Limb (tissue), 2 donors: ENCODE results near the gene NLGN4Y.

ENCODE experiments used
- DNase-seq, 2 donors: peaks; one replicate each; pipeline ENCODE4 v3.0.0-alpha.2; 2016; ENCODE audit errors: extremely low spot score in 2 of 2

NLGN4Y gene

GRCh38 chrY:14644157-14644952 is 120.0 kb downstream of the NLGN4Y start:
- no peak for DNase-seq

GRCh38 chrY:14679181-14679580 is 154.9 kb downstream of the NLGN4Y start:
- DNase-seq, result no peak

- no peak for DNase-seq
Observed at GRCh38 chrY:14694543-14694942, 170.2 kb downstream of the NLGN4Y start.

GRCh38 chrY:14708158-14708557 is 183.8 kb downstream of the NLGN4Y start:
- DNase-seq, result no peak

- DNase-seq, result no peak
Observed at GRCh38 chrY:14741596-14741995, 217.3 kb downstream of the NLGN4Y start.

- DNase-seq, result no peak
Observed at GRCh38 chrY:14748329-14748728, 224.0 kb downstream of the NLGN4Y start.

GRCh38 chrY:14755571-14755970 is 231.2 kb downstream of the NLGN4Y start:
- DNase-seq, result no peak

GRCh38 chrY:14762903-14763302 is 238.6 kb downstream of the NLGN4Y start:
- DNase-seq, result no peak

- DNase-seq, result no peak
Observed at GRCh38 chrY:14763600-14763999, 239.3 kb downstream of the NLGN4Y start.

GRCh38 chrY:14778208-14778607 is 253.9 kb downstream of the NLGN4Y start:
- DNase-seq, result no peak

GRCh38 chrY:14793104-14793503 is 268.8 kb downstream of the NLGN4Y start:
- no peak for DNase-seq

GRCh38 chrY:14793674-14794073 is 269.3 kb downstream of the NLGN4Y start:
- DNase-seq, result no peak

GRCh38 chrY:14798010-14798409 is 273.7 kb downstream of the NLGN4Y start:
- DNase-seq, result no peak

GRCh38 chrY:14801096-14801495 is 276.8 kb downstream of the NLGN4Y start:
- no peak for DNase-seq

GRCh38 chrY:14802125-14802524 is 277.8 kb downstream of the NLGN4Y start:
- no peak for DNase-seq

- no peak for DNase-seq
Observed at GRCh38 chrY:14804041-14804440, 279.7 kb downstream of the NLGN4Y start.

- no peak for DNase-seq
Observed at GRCh38 chrY:14818452-14818851, 294.1 kb downstream of the NLGN4Y start.

- peak in 1 of 2 donors; percentile 1 for DNase-seq
Observed at GRCh38 chrY:14822201-14822600, 297.9 kb downstream of the NLGN4Y start.

GRCh38 chrY:14822906-14823305 is 298.6 kb downstream of the NLGN4Y start:
- no peak for DNase-seq

GRCh38 chrY:14824583-14824982 is 300.3 kb downstream of the NLGN4Y start:
- DNase-seq, result no peak

- DNase-seq, result no peak
Observed at GRCh38 chrY:14825728-14826127, 301.4 kb downstream of the NLGN4Y start.

- peak in 1 of 2 donors; percentile 4 for DNase-seq
Observed at GRCh38 chrY:14828531-14828930, 304.2 kb downstream of the NLGN4Y start.

GRCh38 chrY:14829366-14829885 is 305.1 kb downstream of the NLGN4Y start:
- DNase-seq, result no peak
